Measurements from ENCODE around the gene GATC. TPM values are rescaled to one million over a fixed set of nuclear protein-coding genes. Genes with fewer than 3 reads are reported as not detected.
A peak's percentile ranks its signal among the peaks of the same experiment; 100 is the strongest.
"Not testable (repeated sequence)": the region's sequence is repeated elsewhere in the genome, so short reads cannot be mapped to it uniquely, and the experiment has no call there.

GATC gene
- polyA plus RNA-seq, 1 donor = 34.8 TPM

GRCh38 chr12:120481022-120481767 is 35.0 kb downstream of the GATC start:
- H3K27me3 ChIP-seq (ENCODE audit: control insufficient read depth, insufficient read depth, low read length) = no peaks in the 10 kb centered on the region
- no peaks in the 10 kb centered on the region for H3K4me1 ChIP-seq (ENCODE audit: control insufficient read depth, insufficient read depth, low read length)
- no peaks in the 10 kb centered on the region for H3K9me3 ChIP-seq (ENCODE audit: control insufficient read depth, low read depth, low read length)
- no peak overlapping the region for H3K27ac ChIP-seq (ENCODE audit: low read length)
- DNase-seq = no peak
- H3K4me3 ChIP-seq (ENCODE audit: low read length) = no peak overlapping the region
- no CpG with 5 or more reads among the region's 9 CpGs for WGBS (ENCODE audit: insufficient coverage, low lambda C conversion rate)
- peaks cover 2% of the 10 kb centered on the region for H3K36me3 ChIP-seq (ENCODE audit: control insufficient read depth, insufficient read depth, low read length)

GRCh38 chr12:120483621-120484020 is 37.4 kb downstream of the GATC start:
- WGBS (ENCODE audit: insufficient coverage, low lambda C conversion rate) = no CpG with 5 or more reads among the region's 1 CpG
- no peaks in the 10 kb centered on the region for H3K27me3 ChIP-seq (ENCODE audit: control insufficient read depth, insufficient read depth, low read length)
- no peak overlapping the region for H3K4me3 ChIP-seq (ENCODE audit: low read length)
- no peak overlapping the region for H3K27ac ChIP-seq (ENCODE audit: low read length)
- H3K4me1 ChIP-seq (ENCODE audit: control insufficient read depth, insufficient read depth, low read length) = no peaks in the 10 kb centered on the region
- peaks cover 2% of the 10 kb centered on the region for H3K36me3 ChIP-seq (ENCODE audit: control insufficient read depth, insufficient read depth, low read length)
- no peak for DNase-seq
- no peaks in the 10 kb centered on the region for H3K9me3 ChIP-seq (ENCODE audit: control insufficient read depth, low read depth, low read length)

- WGBS (ENCODE audit: insufficient coverage, low lambda C conversion rate) = 80% methylated on average over 1 of the region's 7 CpGs
- H3K9me3 ChIP-seq (ENCODE audit: control insufficient read depth, low read depth, low read length) = no peaks in the 10 kb centered on the region
These were observed 40.0 kb downstream of the GATC start for GRCh38 chr12:120485961-120486881.

GRCh38 chr12:120487552-120487951 is 41.3 kb downstream of the GATC start:
- no CpG with 5 or more reads among the region's 7 CpGs for WGBS (ENCODE audit: insufficient coverage, low lambda C conversion rate)
- H3K27ac ChIP-seq (ENCODE audit: low read length); DNase-seq; H3K9me3 ChIP-seq (ENCODE audit: control insufficient read depth, low read depth, low read length); H3K27me3 ChIP-seq (ENCODE audit: control insufficient read depth, insufficient read depth, low read length); H3K4me1 ChIP-seq (ENCODE audit: control insufficient read depth, insufficient read depth, low read length); H3K4me3 ChIP-seq (ENCODE audit: low read length): not testable (repeated sequence)
- peaks cover 16% of the 10 kb centered on the region for H3K36me3 ChIP-seq (ENCODE audit: control insufficient read depth, insufficient read depth, low read length)

More at GRCh38 chr12:120485961-120486881, 40.0 kb downstream of the GATC start:
- no peak overlapping the region for H3K4me3 ChIP-seq (ENCODE audit: low read length)
- H3K36me3 ChIP-seq (ENCODE audit: control insufficient read depth, insufficient read depth, low read length) = peaks cover 12% of the 10 kb centered on the region
- H3K4me1 ChIP-seq (ENCODE audit: control insufficient read depth, insufficient read depth, low read length) = no peaks in the 10 kb centered on the region
- DNase-seq = no peak
- no peak overlapping the region for H3K27ac ChIP-seq (ENCODE audit: low read length)
- no peaks in the 10 kb centered on the region for H3K27me3 ChIP-seq (ENCODE audit: control insufficient read depth, insufficient read depth, low read length)

GRCh38 chr12:120488057-120488640 is 41.9 kb downstream of the GATC start:
- Histone ChIP-seq H3K4me3 (ENCODE audit: low read length) (no peak overlapping the region), H3K4me1 (ENCODE audit: control insufficient read depth, insufficient read depth, low read length) (no peaks in the 10 kb centered on the region), H3K27ac (ENCODE audit: low read length) (no peak overlapping the region), H3K36me3 (ENCODE audit: control insufficient read depth, insufficient read depth, low read length) (peaks cover 16% of the 10 kb centered on the region), H3K27me3 (ENCODE audit: control insufficient read depth, insufficient read depth, low read length) (no peaks in the 10 kb centered on the region), H3K9me3 (ENCODE audit: control insufficient read depth, low read depth, low read length) (no peaks in the 10 kb centered on the region)
- no peak for DNase-seq
- WGBS (ENCODE audit: insufficient coverage, low lambda C conversion rate) = 80% methylated on average over 1 of the region's 5 CpGs

GRCh38 chr12:120489018-120489417 is 42.8 kb downstream of the GATC start:
- Histone ChIP-seq H3K4me1 (ENCODE audit: control insufficient read depth, insufficient read depth, low read length) (no peaks in the 10 kb centered on the region), H3K27me3 (ENCODE audit: control insufficient read depth, insufficient read depth, low read length) (no peaks in the 10 kb centered on the region), H3K4me3 (ENCODE audit: low read length) (no peak overlapping the region), H3K27ac (ENCODE audit: low read length) (no peak overlapping the region), H3K9me3 (ENCODE audit: control insufficient read depth, low read depth, low read length) (no peaks in the 10 kb centered on the region), H3K36me3 (ENCODE audit: control insufficient read depth, insufficient read depth, low read length) (peaks cover 16% of the 10 kb centered on the region)
- 80% methylated on average over 1 of the region's 4 CpGs for WGBS (ENCODE audit: insufficient coverage, low lambda C conversion rate)
- no peak for DNase-seq

- no peaks in the 10 kb centered on the region for H3K27me3 ChIP-seq (ENCODE audit: control insufficient read depth, insufficient read depth, low read length)
- H3K27ac ChIP-seq (ENCODE audit: low read length) = no peak overlapping the region
- H3K4me3 ChIP-seq (ENCODE audit: low read length) = no peak overlapping the region
- DNase-seq = no peak
- no CpG with 5 or more reads among the region's 5 CpGs for WGBS (ENCODE audit: insufficient coverage, low lambda C conversion rate)
- H3K9me3 ChIP-seq (ENCODE audit: control insufficient read depth, low read depth, low read length) = no peaks in the 10 kb centered on the region
- peaks cover 3% of the 10 kb centered on the region for H3K4me1 ChIP-seq (ENCODE audit: control insufficient read depth, insufficient read depth, low read length)
- H3K36me3 ChIP-seq (ENCODE audit: control insufficient read depth, insufficient read depth, low read length) = peaks cover 16% of the 10 kb centered on the region
These were observed 44.1 kb downstream of the GATC start for GRCh38 chr12:120490325-120490724.

GRCh38 chr12:120490833-120491512 is 44.7 kb downstream of the GATC start:
- DNase-seq = no peak
- Histone ChIP-seq H3K36me3 (ENCODE audit: control insufficient read depth, insufficient read depth, low read length) (peaks cover 16% of the 10 kb centered on the region), H3K4me1 (ENCODE audit: control insufficient read depth, insufficient read depth, low read length) (peaks cover 3% of the 10 kb centered on the region), H3K9me3 (ENCODE audit: control insufficient read depth, low read depth, low read length) (no peaks in the 10 kb centered on the region), H3K4me3 (ENCODE audit: low read length) (no peak overlapping the region), H3K27ac (ENCODE audit: low read length) (no peak overlapping the region), H3K27me3 (ENCODE audit: control insufficient read depth, insufficient read depth, low read length) (no peaks in the 10 kb centered on the region)
- no CpG with 5 or more reads among the region's 2 CpGs for WGBS (ENCODE audit: insufficient coverage, low lambda C conversion rate)

- Histone ChIP-seq H3K36me3 (ENCODE audit: control insufficient read depth, insufficient read depth, low read length) (peaks cover 31% of the 10 kb centered on the region), H3K4me3 (ENCODE audit: low read length) (peak overlapping the region; percentile 67), H3K4me1 (ENCODE audit: control insufficient read depth, insufficient read depth, low read length) (peaks cover 3% of the 10 kb centered on the region), H3K27ac (ENCODE audit: low read length) (peak overlapping the region; percentile 63), H3K27me3 (ENCODE audit: control insufficient read depth, insufficient read depth, low read length) (no peaks in the 10 kb centered on the region), H3K9me3 (ENCODE audit: control insufficient read depth, low read depth, low read length) (no peaks in the 10 kb centered on the region)
- DNase-seq = no peak
- no CpG with 5 or more reads among the region's 17 CpGs for WGBS (ENCODE audit: insufficient coverage, low lambda C conversion rate)
These were observed 49.0 kb downstream of the GATC start for GRCh38 chr12:120495186-120495730.
